Activated T-cell treated with anti-CD3 and anti-CD28 coated beads for 4 hours (primary cell): Measurements from ENCODE around the gene FMO3.

Experiments used
- DNase-seq: peaks from one replicate; pipeline ENCODE4 v3.0.0-alpha.2; 2020

FMO3 gene

GRCh38 chr1:171117085-171117484 is 26.4 kb downstream of the FMO3 start:
- DNase-seq = no peak

DNA sequence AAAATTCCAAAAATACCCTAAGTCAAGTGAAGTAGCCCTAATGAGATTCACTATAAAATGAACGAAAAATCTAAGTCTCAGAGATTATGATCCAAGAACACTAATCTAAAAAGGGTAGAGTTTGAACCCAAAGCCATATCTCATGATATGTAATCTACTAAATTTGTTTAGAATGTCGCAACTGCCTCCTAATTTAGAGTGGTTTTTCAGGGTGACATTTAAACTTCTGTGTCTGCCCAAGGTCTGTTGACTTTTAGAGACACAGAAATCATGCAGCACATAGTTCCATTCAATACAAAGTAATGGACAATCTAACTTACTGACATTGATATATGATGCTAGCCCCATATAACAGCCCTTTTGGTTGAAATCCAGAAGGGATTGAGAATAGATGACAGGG is 28.9 kb downstream of the FMO3 start:
- DNase-seq = no peak

GRCh38 chr1:171122299-171122698 is 31.6 kb downstream of the FMO3 start:
- no peak for DNase-seq

- no peak for DNase-seq
Measured at GRCh38 chr1:171122893-171123292, 32.2 kb downstream of the FMO3 start.

GRCh38 chr1:171126504-171126903 is 35.8 kb downstream of the FMO3 start:
- no peak for DNase-seq

DNA sequence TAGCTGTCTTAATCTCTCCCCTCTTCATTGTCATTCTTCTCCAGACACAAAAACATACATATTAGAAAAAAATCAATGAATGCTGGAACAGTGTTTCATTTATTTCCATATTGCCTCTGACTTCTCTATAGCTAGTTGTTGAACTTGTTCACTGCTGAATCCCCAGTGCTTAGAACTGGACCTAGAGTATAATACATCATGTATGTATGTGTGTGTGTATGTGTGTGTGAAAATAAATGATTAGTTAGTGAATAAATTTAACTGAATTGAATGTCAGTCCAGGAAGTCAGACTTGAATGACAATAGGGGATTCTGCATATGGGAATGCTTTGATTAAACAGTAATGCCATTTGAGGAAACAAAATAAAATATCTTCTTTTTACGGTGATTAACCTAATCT is 36.4 kb downstream of the FMO3 start:
- no peak for DNase-seq

DNA sequence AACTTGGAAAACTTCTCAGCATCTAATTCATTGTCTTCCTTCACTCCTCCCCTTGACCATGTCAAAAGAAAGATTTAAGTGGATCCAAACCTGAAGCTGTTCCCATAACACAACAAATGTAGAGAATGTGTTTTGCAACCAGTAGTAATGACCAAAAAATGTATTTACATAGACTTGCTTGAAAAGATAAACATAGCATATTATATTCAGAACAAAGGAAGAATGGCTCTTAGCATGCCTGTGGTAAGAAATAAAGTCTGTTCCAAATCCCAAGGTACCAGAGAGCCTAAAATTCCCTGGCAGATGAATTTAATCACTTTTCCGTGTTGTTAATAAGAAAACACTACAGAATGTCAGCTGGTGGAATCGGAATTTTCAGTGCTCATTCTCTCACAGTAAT is 36.8 kb downstream of the FMO3 start:
- no peak for DNase-seq

- no peak for DNase-seq
Measured at GRCh38 chr1:171128463-171128862, 37.8 kb downstream of the FMO3 start.

GRCh38 chr1:171134204-171134923 is 43.7 kb downstream of the FMO3 start:
- DNase-seq = no peak

GRCh38 chr1:171137580-171137979 is 46.9 kb downstream of the FMO3 start:
- DNase-seq = no peak

- no peak for DNase-seq
Measured at GRCh38 chr1:171138980-171139379, 48.3 kb downstream of the FMO3 start.

DNA sequence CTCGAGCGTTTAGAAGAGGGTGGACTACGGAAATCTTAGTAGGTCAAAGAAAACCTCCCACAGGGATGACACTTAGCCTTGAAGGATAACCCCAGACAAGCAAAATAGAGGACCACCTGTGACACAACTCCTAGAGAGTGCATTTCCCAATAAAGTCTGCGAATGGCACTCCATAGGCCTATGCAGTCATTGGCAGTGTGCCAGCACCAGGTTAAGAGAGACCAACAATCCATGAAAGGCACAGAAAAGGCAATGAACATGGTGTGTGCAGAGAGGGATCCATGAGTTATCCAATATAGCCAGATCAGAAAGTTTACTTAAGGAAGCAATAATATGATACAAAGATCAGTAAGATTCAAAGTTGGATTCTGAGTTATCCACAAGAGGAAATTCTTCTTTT is 49.2 kb downstream of the FMO3 start:
- DNase-seq = no peak

DNA sequence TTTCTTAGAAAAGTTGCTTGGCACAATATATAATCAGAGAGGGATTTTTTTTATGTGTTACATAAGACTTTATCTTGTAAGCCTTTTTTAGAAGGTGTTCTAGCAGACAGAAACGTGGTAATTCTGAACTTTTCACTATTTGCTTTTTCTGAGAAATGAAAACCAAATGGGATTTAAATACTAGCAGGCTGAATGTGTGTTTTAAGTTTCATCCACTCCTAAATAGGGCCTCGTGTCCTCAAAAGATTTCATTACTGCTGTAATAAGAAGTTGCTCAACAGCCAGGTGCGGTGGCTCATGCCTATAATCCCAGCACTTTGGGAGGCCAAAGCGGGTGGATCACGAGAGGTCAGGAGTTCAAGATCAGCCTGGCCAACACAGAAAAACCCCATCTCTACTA is 49.7 kb downstream of the FMO3 start:
- DNase-seq = no peak

DNA sequence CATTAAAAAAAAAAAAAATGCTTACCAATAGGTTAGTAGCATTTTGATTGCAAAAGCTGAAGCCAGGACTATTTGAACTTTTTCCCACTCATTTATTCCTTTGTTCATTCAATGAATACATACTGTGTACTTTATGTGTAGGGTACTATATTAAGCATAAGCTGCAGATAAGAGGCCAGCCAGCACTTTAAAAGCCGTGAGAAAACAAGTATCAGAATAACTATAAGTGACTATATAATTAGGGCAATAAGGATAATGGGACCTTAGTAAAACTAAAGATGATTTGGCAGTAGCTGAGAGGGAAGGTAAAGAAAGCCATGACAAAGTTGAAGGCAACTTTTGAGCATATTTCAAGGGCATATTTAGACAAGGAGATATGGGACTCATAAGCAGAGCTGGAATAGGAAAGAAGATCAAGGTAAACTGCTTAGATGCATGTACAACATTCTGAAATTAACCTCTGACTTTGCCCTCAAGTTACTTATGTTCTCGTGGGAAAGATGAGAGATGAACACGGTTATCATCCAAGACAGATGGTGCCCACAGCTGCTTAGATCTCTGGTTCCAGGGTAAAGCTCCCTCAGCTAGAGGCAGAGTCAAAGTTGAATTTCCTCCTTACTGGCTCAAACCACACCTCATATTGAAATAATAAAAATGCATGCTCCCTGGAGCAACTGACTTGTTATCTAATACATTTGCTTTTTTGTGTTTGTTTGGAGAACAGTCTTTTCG is 50.4 kb downstream of the FMO3 start:
- DNase-seq = no peak

- DNase-seq = no peak
Measured at GRCh38 chr1:171141688-171142415, 51.1 kb downstream of the FMO3 start.

GRCh38 chr1:171142416-171143385 is 52.0 kb downstream of the FMO3 start:
- DNase-seq = no peak

DNA sequence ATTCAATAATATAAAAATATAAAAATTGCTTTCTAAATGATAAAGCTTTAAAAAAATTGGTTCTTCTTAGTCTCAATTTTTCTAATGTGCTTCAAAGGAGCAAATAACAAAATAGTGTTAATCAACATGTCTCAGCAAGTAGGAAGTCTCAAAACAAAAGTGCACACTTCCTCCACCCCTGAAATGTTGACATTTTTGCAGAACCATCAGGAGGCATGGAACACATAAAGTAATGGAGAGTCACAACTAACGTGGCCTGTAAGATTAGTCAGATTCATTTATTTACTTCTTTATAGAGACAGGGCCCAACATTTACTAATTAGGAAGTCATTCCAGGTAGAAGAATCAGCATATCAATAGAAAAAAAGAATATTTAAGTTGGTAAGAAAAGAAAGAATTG is 59.5 kb downstream of the FMO3 start:
- no peak for DNase-seq

GRCh38 chr1:171152549-171152948 is 61.8 kb downstream of the FMO3 start:
- no peak for DNase-seq

DNA sequence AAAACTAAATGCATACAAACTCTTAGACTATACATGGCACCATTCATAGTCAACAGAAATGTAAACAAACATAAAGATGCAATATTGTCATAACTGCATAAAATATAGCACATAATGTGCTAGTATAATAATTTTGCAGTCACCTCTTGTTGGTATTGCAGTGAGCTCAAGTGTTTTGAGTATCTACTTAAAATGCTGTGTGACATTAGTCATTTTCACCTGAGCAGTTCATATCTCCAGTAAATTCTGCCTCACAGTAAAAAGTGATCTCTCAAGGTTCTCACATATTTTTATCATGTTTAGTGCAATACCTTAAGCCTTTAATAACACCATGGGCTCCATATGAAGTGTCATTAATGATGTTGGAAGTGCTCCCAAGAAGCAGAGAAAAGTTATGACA is 64.8 kb downstream of the FMO3 start:
- no peak for DNase-seq

DNA sequence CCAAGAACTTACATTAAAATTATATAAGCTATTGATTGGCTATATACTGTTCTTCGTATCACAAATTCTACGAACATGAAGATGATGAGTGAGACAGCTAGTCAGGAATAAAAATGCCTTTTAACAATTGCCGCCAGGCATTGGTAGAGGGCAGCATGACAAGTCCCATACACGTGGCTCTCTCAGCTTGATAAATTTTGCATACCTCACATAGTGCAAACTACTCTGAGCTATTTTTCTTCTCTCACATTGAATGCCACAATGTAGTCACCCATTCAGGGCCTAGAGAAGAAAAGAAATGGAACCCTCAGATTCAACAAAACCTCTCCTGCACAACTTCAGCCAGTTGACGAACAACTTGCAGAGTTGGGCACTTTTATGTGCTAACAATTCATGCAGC is 67.4 kb downstream of the FMO3 start:
- DNase-seq = no peak

DNA sequence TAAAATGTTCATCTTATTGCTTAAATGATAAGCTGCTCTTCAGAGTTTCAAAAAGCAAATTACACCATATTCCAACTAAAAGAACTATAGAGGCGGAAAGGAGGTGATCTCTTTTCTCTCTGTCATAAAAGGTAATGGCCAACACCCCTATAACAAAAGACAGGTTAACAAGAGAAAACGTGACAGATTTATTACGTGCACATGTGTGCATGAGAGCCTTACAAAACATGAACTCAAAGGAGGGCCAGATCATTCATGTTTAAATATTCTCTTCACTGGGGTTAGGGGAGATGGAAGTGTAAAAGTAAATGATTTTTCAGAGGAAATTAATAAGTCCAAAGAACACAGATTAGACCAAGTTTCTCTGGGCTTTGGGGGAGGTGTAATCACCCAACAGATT is 67.8 kb downstream of the FMO3 start:
- no peak for DNase-seq

GRCh38 chr1:171159148-171159547 is 68.4 kb downstream of the FMO3 start:
- no peak for DNase-seq

DNA sequence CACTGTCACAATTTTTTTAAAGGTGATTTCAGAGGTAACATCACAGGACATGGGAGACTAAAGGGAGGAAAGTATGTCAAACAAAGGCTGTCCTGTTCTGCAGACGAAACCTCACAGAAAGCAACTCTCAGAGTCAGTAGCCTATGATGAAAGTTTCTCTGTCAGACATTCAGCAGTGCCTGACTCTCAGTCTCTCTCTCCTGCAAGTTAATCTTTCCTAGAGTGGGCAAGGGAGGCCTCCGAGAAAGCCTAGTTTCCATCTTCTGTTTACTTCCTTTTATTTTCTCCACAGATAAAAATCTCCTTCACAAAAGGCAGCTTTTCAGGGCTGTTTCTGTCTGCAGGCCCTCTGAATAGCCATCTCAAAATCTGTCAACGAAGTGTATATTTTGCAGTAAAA is 69.5 kb downstream of the FMO3 start:
- DNase-seq = no peak
